H1 (cell line): ENCODE measurements around the gene LARP6. TPM values are rescaled to one million over a fixed set of nuclear protein-coding genes. Genes with fewer than 3 reads are reported as not detected.

Experiments
- CBX5 ChIP-seq: fragments of 300-800, 300-1000 bp; sonication (generic); IDR thresholded peaks from 2 replicates; pipeline ENCODE4 v1.7.1; 2016; ENCODE audit warnings: antibody characterized with exemption, low read length, low read depth
- CHD2 ChIP-seq: IDR thresholded peaks from 2 replicates; pipeline ENCODE4 v1.6.1; 2012; ENCODE audit warnings: low read length, improper control_type of control experiment
- CTBP2 ChIP-seq: IDR thresholded peaks from 2 replicates; pipeline ENCODE4 v1.7.0; 2011; ENCODE audit warnings: borderline replicate concordance, mild to moderate bottlenecking, moderate library complexity, mixed read lengths, low read length; ENCODE audit not compliant: insufficient read depth, insufficient read length
- EGR1 ChIP-seq: IDR thresholded peaks from 2 replicates; pipeline ENCODE4 v1.6.1; 2011; ENCODE audit warnings: low read depth, low read length, borderline replicate concordance
- EP300 ChIP-seq, 2 experiments: IDR thresholded peaks; 1 replicate in 1 of 2; 2 replicates in 1 of 2; pipeline ENCODE4 v1.6.1; 2011 to 2012; ENCODE audit warnings: low read depth in 2 of 2, low read length in 2 of 2, mild to moderate bottlenecking in 2 of 2, borderline replicate concordance in 1 of 2, inconsistent platforms in 1 of 2, moderate library complexity in 1 of 2
- EZH2 ChIP-seq: fragments of 200-600 bp; sonication (generic); IDR thresholded peaks from 2 replicates; pipeline ENCODE4 v1.7.1; 2012; ENCODE audit warnings: low read depth, mild to moderate bottlenecking, moderate library complexity, low read length, inconsistent platforms; ENCODE audit not compliant: severe bottlenecking
- JUN ChIP-seq: IDR thresholded peaks from 2 replicates; pipeline ENCODE4 v1.6.1; 2011; ENCODE audit warnings: low read depth, mild to moderate bottlenecking, improper control_type of control experiment, low read length
- KDM4A ChIP-seq: IDR thresholded peaks from one replicate; pipeline ENCODE4 v1.7.1; 2012; ENCODE audit warnings: low read depth, mild to moderate bottlenecking, moderate library complexity, low read length, inconsistent platforms; ENCODE audit not compliant: severe bottlenecking
- MAFK ChIP-seq: IDR thresholded peaks from 2 replicates; pipeline ENCODE4 v1.6.1; 2012; ENCODE audit warnings: low read depth, mild to moderate bottlenecking, improper control_type of control experiment, low read length
- RBBP5 ChIP-seq: IDR thresholded peaks from 2 replicates; pipeline ENCODE4 v1.7.1; 2012; ENCODE audit warnings: low read depth, mild to moderate bottlenecking, inconsistent platforms, low read length, moderate library complexity, borderline replicate concordance
- SIN3A ChIP-seq, 2 experiments: IDR thresholded peaks in 1 of 2; conservative IDR thresholded peaks in 1 of 2; 2 replicates each; pipeline ENCODE4 v1.6.1; 2011 to 2012; ENCODE audit warnings: low read length in 2 of 2, improper control_type of control experiment in 1 of 2, low read depth in 1 of 2, mild to moderate bottlenecking in 1 of 2
- SIX5 ChIP-seq: IDR thresholded peaks from 2 replicates; pipeline ENCODE4 v1.6.1; 2011; ENCODE audit warnings: mild to moderate bottlenecking, low read depth, low read length
- SP1 ChIP-seq: IDR thresholded peaks from 2 replicates; pipeline ENCODE4 v1.6.1; 2011; ENCODE audit warnings: low read depth, low read length
- SRF ChIP-seq: IDR thresholded peaks from 2 replicates; pipeline ENCODE4 v1.6.1; 2011; ENCODE audit warnings: mild to moderate bottlenecking, low read depth, low read length, moderate library complexity
- YY1 ChIP-seq: IDR thresholded peaks from 2 replicates; pipeline ENCODE4 v1.6.1; 2011; ENCODE audit warnings: low read depth, mild to moderate bottlenecking, low read length
- polyA plus RNA-seq, 7 experiments: library from polyadenylated mRNA; depleted of rRNA in 3 of 7; stranded (reverse) in 5 of 7; unstranded in 2 of 7; fragments of >200 nt in 5 of 7; fragments of 200-250 nt in 2 of 7; gene quantifications; 1 replicate in 5 of 7; 2 replicates in 1 of 7; 4 replicates in 1 of 7; pipeline versions ENCODE4 v1.2.1 to v1.2.3, GENCODE V29; 2011 to 2013; ENCODE audit warnings: missing spikeins in 2 of 7, mixed read lengths in 2 of 7
- total RNA-seq: library from RNA; stranded (reverse); fragmentation: NEBNext Ultra II Directional; extraction: Animal tissue kit (Norgen Biotek cat#: 25700); gene quantifications from 2 replicates; pipeline ENCODE4 v1.2.1, GENCODE V29; 2021
- TF ChIP-seq, protein P1 (sequence below): IDR thresholded peaks from 2 replicates; pipeline ENCODE4 v1.6.1; 2012; ENCODE audit warnings: inconsistent platforms
- TF ChIP-seq, protein P2 (sequence below), 3 experiments: IDR thresholded peaks; 1 replicate in 2 of 3; 2 replicates in 1 of 3; pipeline versions ENCODE4 v1.5.1 to v1.6.1; 2011; ENCODE audit warnings: low read length in 3 of 3, mild to moderate bottlenecking in 3 of 3, inconsistent platforms in 2 of 3, low read depth in 1 of 3, moderate library complexity in 1 of 3; ENCODE audit not compliant: insufficient read depth in 1 of 3; ENCODE audit errors: control extremely low read depth in 1 of 3

Gene LARP6
- total and polyA plus RNA-seq, 2 of the 8 experiments (the other 6 are each of a cell fraction or from before 2014, with no cell fraction given) = 21.0 to 24.7 TPM

DNA sequence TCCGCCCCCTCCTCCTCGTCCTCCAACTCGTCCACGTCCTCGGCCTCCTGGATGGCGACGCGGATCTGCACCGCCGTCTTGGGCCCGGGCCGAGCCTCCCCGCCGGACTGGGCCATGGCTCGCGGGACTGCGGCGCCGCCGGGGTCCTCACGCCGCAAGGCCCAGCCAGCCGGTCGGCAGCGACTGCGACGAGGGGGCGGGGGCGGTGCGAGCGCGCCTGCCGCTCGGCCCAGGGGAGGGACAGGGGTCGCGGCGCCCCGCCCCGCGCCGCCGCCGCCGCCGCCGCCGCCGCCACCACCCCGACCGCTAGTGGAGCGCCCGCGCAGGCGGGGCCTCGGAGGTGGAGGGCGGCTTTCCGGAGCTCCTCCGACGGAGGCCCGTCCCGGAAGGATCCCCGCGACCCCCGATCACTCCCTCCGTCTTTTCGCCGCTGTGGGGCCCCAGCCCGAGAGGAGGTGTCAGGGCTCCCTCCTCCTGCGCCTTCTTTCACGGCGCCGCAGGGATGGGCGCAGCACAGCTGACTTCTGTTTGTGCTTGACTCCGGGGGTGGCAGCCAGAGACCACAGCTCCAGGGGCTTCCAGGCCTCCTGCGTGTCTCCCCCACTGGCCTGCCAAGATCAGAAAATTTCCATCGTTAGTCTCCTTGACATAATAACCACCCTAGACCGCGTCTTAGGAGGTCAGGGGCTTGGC lies at the start of gene LARP6 (continued):
- TF ChIP-seq JUN (no peak), EP300 (IDR thresholded peaks at IDR 0.05; ENCODE audit: borderline replicate concordance in 1 of 2, low read depth in 2 of 2, low read length in 2 of 2) (no peak), YY1 (no peak), SRF (no peak), MAFK (no peak), CTBP2 (no peak), CHD2 (no peak), EGR1 (no peak), EZH2 (no peak), KDM4A (peak; percentile 94), SP1 (no peak), RBBP5 (peak; percentile 14; the same call in 1 of the 2 replicates), SIN3A (conservative IDR thresholded peaks at IDR 0.05 in 1 of 2, IDR thresholded peaks at IDR 0.05 in 1 of 2; ENCODE audit: low read depth in 1 of 2, low read length in 2 of 2) (peak in 1 of 2 experiments; percentile 26; a peak in 1 of 4 replicates), CBX5 (no peak), SIX5 (no peak)
- TF ChIP-seq, protein P1, sequence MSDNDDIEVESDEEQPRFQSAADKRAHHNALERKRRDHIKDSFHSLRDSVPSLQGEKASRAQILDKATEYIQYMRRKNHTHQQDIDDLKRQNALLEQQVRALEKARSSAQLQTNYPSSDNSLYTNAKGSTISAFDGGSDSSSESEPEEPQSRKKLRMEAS = 0 out of 2 replicates have a peak, but pooled peaks have one; percentile 22
- TF ChIP-seq, protein P2, sequence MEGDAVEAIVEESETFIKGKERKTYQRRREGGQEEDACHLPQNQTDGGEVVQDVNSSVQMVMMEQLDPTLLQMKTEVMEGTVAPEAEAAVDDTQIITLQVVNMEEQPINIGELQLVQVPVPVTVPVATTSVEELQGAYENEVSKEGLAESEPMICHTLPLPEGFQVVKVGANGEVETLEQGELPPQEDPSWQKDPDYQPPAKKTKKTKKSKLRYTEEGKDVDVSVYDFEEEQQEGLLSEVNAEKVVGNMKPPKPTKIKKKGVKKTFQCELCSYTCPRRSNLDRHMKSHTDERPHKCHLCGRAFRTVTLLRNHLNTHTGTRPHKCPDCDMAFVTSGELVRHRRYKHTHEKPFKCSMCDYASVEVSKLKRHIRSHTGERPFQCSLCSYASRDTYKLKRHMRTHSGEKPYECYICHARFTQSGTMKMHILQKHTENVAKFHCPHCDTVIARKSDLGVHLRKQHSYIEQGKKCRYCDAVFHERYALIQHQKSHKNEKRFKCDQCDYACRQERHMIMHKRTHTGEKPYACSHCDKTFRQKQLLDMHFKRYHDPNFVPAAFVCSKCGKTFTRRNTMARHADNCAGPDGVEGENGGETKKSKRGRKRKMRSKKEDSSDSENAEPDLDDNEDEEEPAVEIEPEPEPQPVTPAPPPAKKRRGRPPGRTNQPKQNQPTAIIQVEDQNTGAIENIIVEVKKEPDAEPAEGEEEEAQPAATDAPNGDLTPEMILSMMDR (IDR thresholded peaks at IDR 0.05; ENCODE audit: control extremely low read depth in 1 of 3, insufficient read depth in 1 of 3, low read depth in 1 of 3, low read length in 3 of 3) = peak in 1 of 3 experiments; percentile 2; a peak in 1 of 4 replicates
